Measurements from ENCODE around the gene TMEM88.
A peak's percentile ranks its signal among the peaks of the same experiment; 100 is the strongest.
"Not testable (repeated sequence)": the region's sequence is repeated elsewhere in the genome, so short reads cannot be mapped to it uniquely, and the experiment has no call there.

Gene TMEM88

GRCh38 chr17:7857713-7858521 is 3.1 kb downstream of the TMEM88 start, which contains the start of gene CYB5D1:
Gene CYB5D1 (plus strand): TSS chr17:7858003. CDS start chr17:7858135, 132 bp downstream.
- DNase-seq, result peak; percentile 81

GRCh38 chr17:7858522-7858810 is 3.6 kb downstream of the TMEM88 start:
- DNase-seq, result peak; percentile 29

- DNase-seq, result no peak
These were observed 4.2 kb downstream of the TMEM88 start for GRCh38 chr17:7859028-7859427.

- peak; percentile 38 for DNase-seq
These were observed 8.0 kb downstream of the TMEM88 start for GRCh38 chr17:7862692-7863437.

- DNase-seq, result not testable (repeated sequence)
These were observed 9.5 kb downstream of the TMEM88 start for GRCh38 chr17:7864384-7864783.

GRCh38 chr17:7864995-7865650 is 10.3 kb downstream of the TMEM88 start:
- no peak for DNase-seq

- no peak for DNase-seq
These were observed 13.0 kb downstream of the TMEM88 start for GRCh38 chr17:7867881-7868329.

GRCh38 chr17:7873051-7873450 is 18.2 kb downstream of the TMEM88 start:
- DNase-seq, result no peak

- DNase-seq, result no peak
These were observed 21.0 kb downstream of the TMEM88 start for GRCh38 chr17:7875804-7876370.

GRCh38 chr17:7878234-7878633 is 23.4 kb downstream of the TMEM88 start:
- no peak for DNase-seq

GRCh38 chr17:7880076-7880868 is 25.4 kb downstream of the TMEM88 start:
- DNase-seq, result no peak

- DNase-seq, result no peak
These were observed 26.6 kb downstream of the TMEM88 start for GRCh38 chr17:7881276-7882054.

GRCh38 chr17:7882068-7882467 is 27.2 kb downstream of the TMEM88 start:
- no peak for DNase-seq

GRCh38 chr17:7882629-7883028 is 27.8 kb downstream of the TMEM88 start:
- DNase-seq, result no peak

- no peak for DNase-seq
These were observed 29.0 kb downstream of the TMEM88 start for GRCh38 chr17:7883781-7884386.

GRCh38 chr17:7884581-7885366 is 29.9 kb downstream of the TMEM88 start:
- DNase-seq, result peak; percentile 41

- peak; percentile 26 for DNase-seq
These were observed 30.7 kb downstream of the TMEM88 start for GRCh38 chr17:7885367-7886226.

- DNase-seq, result peak; percentile 64
These were observed 31.6 kb downstream of the TMEM88 start for GRCh38 chr17:7886227-7887037.
